ENCODE measurements around the gene VKORC1.

DNA sequence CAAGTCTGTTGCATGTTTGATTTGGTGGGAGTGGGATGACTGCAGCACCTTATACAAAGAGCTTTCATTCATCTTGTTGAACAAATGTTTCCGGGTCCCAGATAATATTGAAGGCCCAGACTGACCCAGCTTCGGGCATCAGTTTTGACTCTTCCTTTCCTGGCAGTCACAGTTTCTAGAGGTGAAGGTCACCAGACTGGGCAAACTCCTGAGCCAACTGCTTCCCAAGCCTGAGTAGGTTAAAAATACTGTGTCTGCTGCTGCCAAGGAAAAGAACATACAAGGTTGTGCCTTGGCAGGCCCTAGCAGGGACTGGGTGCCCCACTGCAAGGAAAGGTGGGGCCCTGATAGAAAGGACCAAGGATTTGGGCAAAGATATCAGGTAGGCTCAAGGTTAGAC is 18.1 kb upstream of the VKORC1 start:
- no peak for TF ChIP-seq POLR2A (IDR thresholded peaks at IDR 0.05)
- TF ChIP-seq, protein P1, sequence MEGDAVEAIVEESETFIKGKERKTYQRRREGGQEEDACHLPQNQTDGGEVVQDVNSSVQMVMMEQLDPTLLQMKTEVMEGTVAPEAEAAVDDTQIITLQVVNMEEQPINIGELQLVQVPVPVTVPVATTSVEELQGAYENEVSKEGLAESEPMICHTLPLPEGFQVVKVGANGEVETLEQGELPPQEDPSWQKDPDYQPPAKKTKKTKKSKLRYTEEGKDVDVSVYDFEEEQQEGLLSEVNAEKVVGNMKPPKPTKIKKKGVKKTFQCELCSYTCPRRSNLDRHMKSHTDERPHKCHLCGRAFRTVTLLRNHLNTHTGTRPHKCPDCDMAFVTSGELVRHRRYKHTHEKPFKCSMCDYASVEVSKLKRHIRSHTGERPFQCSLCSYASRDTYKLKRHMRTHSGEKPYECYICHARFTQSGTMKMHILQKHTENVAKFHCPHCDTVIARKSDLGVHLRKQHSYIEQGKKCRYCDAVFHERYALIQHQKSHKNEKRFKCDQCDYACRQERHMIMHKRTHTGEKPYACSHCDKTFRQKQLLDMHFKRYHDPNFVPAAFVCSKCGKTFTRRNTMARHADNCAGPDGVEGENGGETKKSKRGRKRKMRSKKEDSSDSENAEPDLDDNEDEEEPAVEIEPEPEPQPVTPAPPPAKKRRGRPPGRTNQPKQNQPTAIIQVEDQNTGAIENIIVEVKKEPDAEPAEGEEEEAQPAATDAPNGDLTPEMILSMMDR (IDR thresholded peaks at IDR 0.05): no peak

Data from lower leg skin (tissue), 3 donors.